KMS-11 (cell line): Measurements from ENCODE around the gene HIF3A.
"Not testable (repeated sequence)": the region's sequence is repeated elsewhere in the genome, so short reads cannot be mapped to it uniquely, and the experiment has no call there.

Source experiments
- H2AFZ ChIP-seq: fragments of 200-600 bp; sonication (generic); 2 replicates; pipeline ENCODE4 v1.6.1; 2016; ENCODE audit warnings: antibody characterized with exemption, mixed run types, low read depth
- H3K27ac ChIP-seq: fragments of 200-600 bp; sonication (generic); 2 replicates; pipeline ENCODE4 v1.6.1; 2016; ENCODE audit warnings: mild to moderate bottlenecking, mixed run types
- H3K27me3 ChIP-seq: fragments of 200-600 bp; sonication (generic); 2 replicates; pipeline ENCODE4 v1.6.1; 2017; ENCODE audit warnings: mild to moderate bottlenecking, low read depth, mixed run types, moderate library complexity; ENCODE audit not compliant: insufficient read depth
- H3K36me3 ChIP-seq: fragments of 200-600 bp; sonication (generic); 2 replicates; pipeline ENCODE4 v1.6.1; 2017; ENCODE audit warnings: mild to moderate bottlenecking, mixed run types; ENCODE audit not compliant: insufficient read depth
- H3K4me1 ChIP-seq: fragments of 200-600 bp; sonication (generic); 2 replicates; pipeline ENCODE4 v1.6.1; 2016; ENCODE audit warnings: mild to moderate bottlenecking, low read depth, mixed run types; ENCODE audit not compliant: poor library complexity, severe bottlenecking
- H3K4me2 ChIP-seq: fragments of 200-600 bp; sonication (generic); 2 replicates; pipeline ENCODE4 v1.7.0; 2016; ENCODE audit warnings: mild to moderate bottlenecking, mixed run types
- H3K4me3 ChIP-seq: fragments of 200-600 bp; sonication (generic); IDR thresholded peaks from 2 replicates; pipeline ENCODE4 v1.6.1; 2017; ENCODE audit warnings: low read depth, low read length, mixed read lengths; ENCODE audit not compliant: insufficient read depth
- H3K79me2 ChIP-seq: fragments of 200-600 bp; sonication (generic); 2 replicates; pipeline ENCODE4 v1.6.1; 2016; ENCODE audit warnings: low read depth, mixed run types; ENCODE audit not compliant: insufficient read depth
- H3K9ac ChIP-seq: fragments of 200-600 bp; sonication (generic); 2 replicates; pipeline ENCODE4 v1.6.1; 2016; ENCODE audit warnings: mild to moderate bottlenecking, mixed run types
- H4K20me1 ChIP-seq: fragments of 200-600 bp; sonication (generic); 2 replicates; pipeline ENCODE4 v1.6.1; 2016; ENCODE audit warnings: mild to moderate bottlenecking, mixed run types; ENCODE audit not compliant: insufficient read depth
- TF ChIP-seq, protein P1 (sequence below): fragments of 200-600 bp; sonication (generic); conservative IDR thresholded peaks from 2 replicates; pipeline ENCODE4 v1.6.1; 2017; ENCODE audit warnings: low read depth, mild to moderate bottlenecking, antibody characterized with exemption, low read length, moderate library complexity, mixed read lengths

The HIF3A gene

DNA sequence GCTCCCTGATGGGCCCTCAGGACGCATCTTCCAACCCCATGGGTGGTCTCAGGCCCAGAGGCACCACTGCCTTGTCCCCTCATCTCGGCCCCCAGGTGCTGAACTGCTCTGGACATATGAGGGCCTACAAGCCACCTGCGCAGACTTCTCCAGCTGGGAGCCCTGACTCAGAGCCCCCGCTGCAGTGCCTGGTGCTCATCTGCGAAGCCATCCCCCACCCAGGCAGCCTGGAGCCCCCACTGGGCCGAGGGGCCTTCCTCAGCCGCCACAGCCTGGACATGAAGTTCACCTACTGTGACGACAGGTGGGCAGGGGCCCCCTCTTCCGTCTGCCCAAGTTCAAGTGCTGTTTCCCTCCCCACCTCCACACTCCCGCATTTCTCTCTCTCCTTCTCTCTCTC is 12.2 kb downstream of the HIF3A start:
- H4K20me1 ChIP-seq: no peaks in the 10 kb centered on the region
- no peak overlapping the region for H2AFZ ChIP-seq
- no peak overlapping the region for H3K27ac ChIP-seq
- H3K27me3 ChIP-seq: peaks cover 34% of the 10 kb centered on the region
- no peaks in the 10 kb centered on the region for H3K4me1 ChIP-seq
- no peak overlapping the region for H3K4me3 ChIP-seq
- no peak overlapping the region for H3K4me2 ChIP-seq
- TF ChIP-seq, protein P1, sequence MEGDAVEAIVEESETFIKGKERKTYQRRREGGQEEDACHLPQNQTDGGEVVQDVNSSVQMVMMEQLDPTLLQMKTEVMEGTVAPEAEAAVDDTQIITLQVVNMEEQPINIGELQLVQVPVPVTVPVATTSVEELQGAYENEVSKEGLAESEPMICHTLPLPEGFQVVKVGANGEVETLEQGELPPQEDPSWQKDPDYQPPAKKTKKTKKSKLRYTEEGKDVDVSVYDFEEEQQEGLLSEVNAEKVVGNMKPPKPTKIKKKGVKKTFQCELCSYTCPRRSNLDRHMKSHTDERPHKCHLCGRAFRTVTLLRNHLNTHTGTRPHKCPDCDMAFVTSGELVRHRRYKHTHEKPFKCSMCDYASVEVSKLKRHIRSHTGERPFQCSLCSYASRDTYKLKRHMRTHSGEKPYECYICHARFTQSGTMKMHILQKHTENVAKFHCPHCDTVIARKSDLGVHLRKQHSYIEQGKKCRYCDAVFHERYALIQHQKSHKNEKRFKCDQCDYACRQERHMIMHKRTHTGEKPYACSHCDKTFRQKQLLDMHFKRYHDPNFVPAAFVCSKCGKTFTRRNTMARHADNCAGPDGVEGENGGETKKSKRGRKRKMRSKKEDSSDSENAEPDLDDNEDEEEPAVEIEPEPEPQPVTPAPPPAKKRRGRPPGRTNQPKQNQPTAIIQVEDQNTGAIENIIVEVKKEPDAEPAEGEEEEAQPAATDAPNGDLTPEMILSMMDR: no peak
- no peak overlapping the region for H3K9ac ChIP-seq
- H3K79me2 ChIP-seq: no peaks in the 10 kb centered on the region
- H3K36me3 ChIP-seq: no peaks in the 10 kb centered on the region

DNA sequence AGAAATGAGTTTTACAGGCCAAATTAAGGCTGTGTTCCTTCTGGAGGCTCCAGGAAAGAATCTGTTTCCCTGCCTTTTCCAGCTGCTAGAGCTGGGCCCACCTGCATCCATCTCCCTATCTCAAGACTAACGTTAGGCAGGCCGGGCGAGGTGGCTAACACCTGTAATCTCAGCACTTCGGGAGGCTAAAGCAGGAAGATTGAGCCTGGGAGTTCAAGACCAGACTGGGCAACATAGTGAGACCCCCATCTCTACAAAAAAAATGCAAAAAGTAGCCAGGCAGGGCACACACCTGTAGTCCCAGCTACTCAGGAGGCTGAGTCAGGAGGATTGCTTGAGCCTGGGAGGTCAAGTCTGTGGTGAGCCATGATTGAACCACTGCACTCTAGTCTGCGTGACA is 14.6 kb downstream of the HIF3A start:
- Histone ChIP-seq H3K9ac (no peak overlapping the region), H3K4me2 (no peak overlapping the region), H3K27ac (no peak overlapping the region), H2AFZ (no peak overlapping the region), H3K4me1 (no peaks in the 10 kb centered on the region), H4K20me1 (no peaks in the 10 kb centered on the region), H3K4me3 (no peak overlapping the region), H3K36me3 (no peaks in the 10 kb centered on the region), H3K27me3 (peaks cover 28% of the 10 kb centered on the region), H3K79me2 (no peaks in the 10 kb centered on the region)
- TF ChIP-seq, protein P1: no peak

DNA sequence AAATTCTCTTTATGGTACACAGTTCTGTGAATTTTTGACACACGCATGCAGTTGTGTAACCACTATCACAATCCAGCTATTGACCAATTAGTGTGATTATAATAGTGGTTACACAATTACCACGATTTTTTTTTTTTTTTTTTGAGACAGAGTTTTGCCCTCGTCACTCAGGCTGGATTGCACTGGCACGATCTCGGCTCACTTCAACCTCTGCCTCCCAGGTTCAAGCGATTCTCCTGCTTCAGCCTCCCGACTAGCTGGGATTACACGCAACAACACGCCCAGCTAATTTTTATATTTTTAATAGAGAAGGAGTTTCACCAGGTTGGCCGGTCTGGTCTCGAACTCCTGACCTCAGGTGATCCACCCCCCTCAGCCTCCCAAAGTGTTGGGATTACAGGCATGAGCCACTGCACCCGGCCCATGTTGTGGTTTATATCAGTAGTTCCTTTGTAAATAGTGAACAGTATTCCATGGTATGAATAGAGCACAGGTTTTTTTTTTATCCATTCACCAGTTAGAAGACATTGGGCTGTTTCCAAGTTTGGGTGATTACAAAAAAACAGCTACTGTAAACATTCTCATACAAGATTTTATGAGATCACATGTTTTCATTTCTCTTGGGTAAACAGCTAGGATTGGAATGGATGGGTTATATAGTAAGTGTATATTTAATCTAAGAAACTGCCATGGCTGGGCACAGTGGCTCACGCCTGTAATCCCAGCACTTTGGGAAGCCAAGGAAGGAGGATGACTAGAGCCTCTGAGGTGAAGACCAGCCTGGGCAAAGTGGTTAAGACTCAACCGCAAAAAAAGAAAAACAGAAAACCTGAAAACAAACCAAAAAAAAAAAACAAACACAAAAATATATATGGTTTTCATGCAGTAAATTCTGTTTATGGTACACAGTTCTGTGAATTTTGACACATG is 17.0 kb downstream of the HIF3A start:
- not testable (repeated sequence) for H4K20me1 ChIP-seq, H3K9ac ChIP-seq

DNA sequence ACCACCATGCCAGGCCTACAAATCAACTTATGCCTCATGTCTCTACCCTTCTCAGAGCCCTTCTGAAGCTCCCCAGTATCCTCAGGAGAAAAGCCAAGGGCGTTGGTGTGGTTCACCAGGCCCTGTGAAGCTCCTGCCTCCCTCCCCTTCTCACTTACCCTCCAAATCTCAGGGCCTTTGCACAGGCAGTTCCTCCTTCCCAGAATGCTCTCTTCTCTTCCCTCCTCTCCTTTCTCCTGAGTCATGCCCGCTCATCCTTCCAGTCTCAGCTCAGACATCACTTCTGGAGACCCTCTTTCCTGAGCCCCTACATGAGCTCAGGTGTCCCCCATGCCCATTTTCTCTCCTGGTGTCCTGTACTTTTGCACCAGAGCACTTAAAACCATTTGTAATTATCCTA is 20.5 kb downstream of the HIF3A start:
- no peak overlapping the region for H3K9ac ChIP-seq
- H3K36me3 ChIP-seq: no peaks in the 10 kb centered on the region
- no peak overlapping the region for H2AFZ ChIP-seq
- no peak overlapping the region for H3K4me2 ChIP-seq
- no peaks in the 10 kb centered on the region for H4K20me1 ChIP-seq
- no peak overlapping the region for H3K4me3 ChIP-seq
- TF ChIP-seq, protein P1: no peak
- no peaks in the 10 kb centered on the region for H3K4me1 ChIP-seq
- H3K79me2 ChIP-seq: no peaks in the 10 kb centered on the region
- H3K27me3 ChIP-seq: peaks cover 2% of the 10 kb centered on the region; the same call in 1 of the 2 replicates
- H3K27ac ChIP-seq: no peak overlapping the region

More for the DNA sequence above, 17.0 kb downstream of the HIF3A start:
- not testable (repeated sequence) for H3K4me2 ChIP-seq, H3K4me3 ChIP-seq, H3K79me2 ChIP-seq, H2AFZ ChIP-seq, H3K36me3 ChIP-seq, H3K4me1 ChIP-seq, H3K27ac ChIP-seq
- H3K27me3 ChIP-seq: peaks cover 25% of the 10 kb centered on the region; the same call in 1 of the 2 replicates

DNA sequence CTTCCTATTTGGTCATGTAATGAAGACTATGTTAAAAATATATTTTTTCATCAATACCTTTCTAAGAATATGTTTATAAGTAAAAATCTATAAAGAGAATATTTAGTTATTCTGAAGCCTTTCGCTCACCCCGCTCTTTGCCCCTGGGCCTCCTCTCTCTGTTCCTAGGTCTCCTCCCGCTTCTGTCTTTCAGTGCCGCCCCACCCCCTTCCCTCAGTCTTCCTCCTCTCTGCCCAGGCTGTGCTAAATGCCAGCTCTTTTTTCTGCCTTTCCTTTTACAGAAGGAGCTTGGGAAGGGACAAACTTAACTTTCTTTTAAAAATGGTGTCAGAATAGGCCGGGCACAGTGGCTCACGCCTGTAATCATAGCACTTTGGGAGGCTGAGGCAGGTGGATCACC is 22.8 kb downstream of the HIF3A start:
- TF ChIP-seq, protein P1: no peak
- Histone ChIP-seq H4K20me1 (no peaks in the 10 kb centered on the region), H3K4me1 (no peaks in the 10 kb centered on the region), H3K27ac (no peak overlapping the region), H2AFZ (no peak overlapping the region), H3K36me3 (no peaks in the 10 kb centered on the region), H3K27me3 (peaks cover 6% of the 10 kb centered on the region; the same call in 1 of the 2 replicates), H3K79me2 (no peaks in the 10 kb centered on the region), H3K4me3 (no peak overlapping the region), H3K9ac (no peak overlapping the region), H3K4me2 (no peak overlapping the region)
